ENCODE results near the gene OR2AK2.

Gene OR2AK2

GRCh38 chr1:247962911-247963588 lies 2.0 kb upstream of the OR2AK2 start:
- Histone ChIP-seq H3K4me1 (ENCODE audit: control insufficient read depth, insufficient read depth, low read length) (no peaks in the 10 kb centered on the region), H3K9ac (ENCODE audit: low read length) (no peak overlapping the region), H3K4me3 (ENCODE audit: low read length) (no peak overlapping the region), H3K27ac (ENCODE audit: low read depth, low read length) (no peak overlapping the region), H3K36me3 (ENCODE audit: control insufficient read depth, insufficient read depth, low read length) (no peaks in the 10 kb centered on the region), H3K27me3 (ENCODE audit: control insufficient read depth, insufficient read depth, low read length) (no peaks in the 10 kb centered on the region)

DNA sequence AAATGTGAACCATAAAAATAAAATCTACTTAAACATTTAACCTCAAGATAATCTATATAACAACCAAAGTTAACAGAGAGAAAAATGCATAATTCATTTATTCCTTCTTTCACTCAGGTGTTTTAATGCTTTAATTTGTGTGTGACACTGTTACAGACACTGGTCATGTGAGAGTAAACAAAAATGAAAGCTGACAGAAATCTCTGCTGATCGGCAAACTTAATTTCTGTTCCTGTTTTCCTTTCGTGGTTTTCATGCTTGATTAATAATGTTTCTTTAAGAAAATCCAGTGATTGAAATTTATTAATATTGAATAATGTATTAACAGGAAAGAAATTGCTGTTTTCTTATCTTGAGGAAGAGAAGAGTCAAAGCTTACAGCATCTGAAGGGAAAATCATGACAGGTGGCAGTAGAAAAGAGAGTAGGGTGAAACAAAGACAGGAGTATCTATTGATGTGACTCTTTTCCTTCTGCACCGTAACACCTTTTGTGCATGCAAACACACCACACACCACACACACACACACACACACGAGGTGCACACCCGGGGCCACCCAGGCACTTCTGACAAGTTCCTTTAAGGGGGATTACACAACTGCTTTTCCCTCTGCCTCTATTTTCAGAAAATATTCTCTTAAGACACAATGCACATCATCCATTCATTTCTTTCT lies 1.6 kb downstream of the OR2AK2 start:
- H3K4me3 ChIP-seq (ENCODE audit: low read length), result no peak overlapping the region
- H3K27me3 ChIP-seq (ENCODE audit: control insufficient read depth, insufficient read depth, low read length), result no peaks in the 10 kb centered on the region

GRCh38 chr1:247992986-247993385 lies 28.0 kb downstream of the OR2AK2 start:
- Histone ChIP-seq H3K4me3 (ENCODE audit: low read length) (no peak overlapping the region), H3K9ac (ENCODE audit: low read length) (no peak overlapping the region), H3K36me3 (ENCODE audit: control insufficient read depth, insufficient read depth, low read length) (no peaks in the 10 kb centered on the region), H3K4me1 (ENCODE audit: control insufficient read depth, insufficient read depth, low read length) (no peaks in the 10 kb centered on the region), H3K27ac (ENCODE audit: low read depth, low read length) (no peak overlapping the region), H3K27me3 (ENCODE audit: control insufficient read depth, insufficient read depth, low read length) (no peaks in the 10 kb centered on the region)

More for the DNA sequence above, 1.6 kb downstream of the OR2AK2 start:
- Histone ChIP-seq H3K36me3 (ENCODE audit: control insufficient read depth, insufficient read depth, low read length) (no peaks in the 10 kb centered on the region), H3K4me1 (ENCODE audit: control insufficient read depth, insufficient read depth, low read length) (no peaks in the 10 kb centered on the region), H3K9ac (ENCODE audit: low read length) (no peak overlapping the region), H3K27ac (ENCODE audit: low read depth, low read length) (no peak overlapping the region)

DNA sequence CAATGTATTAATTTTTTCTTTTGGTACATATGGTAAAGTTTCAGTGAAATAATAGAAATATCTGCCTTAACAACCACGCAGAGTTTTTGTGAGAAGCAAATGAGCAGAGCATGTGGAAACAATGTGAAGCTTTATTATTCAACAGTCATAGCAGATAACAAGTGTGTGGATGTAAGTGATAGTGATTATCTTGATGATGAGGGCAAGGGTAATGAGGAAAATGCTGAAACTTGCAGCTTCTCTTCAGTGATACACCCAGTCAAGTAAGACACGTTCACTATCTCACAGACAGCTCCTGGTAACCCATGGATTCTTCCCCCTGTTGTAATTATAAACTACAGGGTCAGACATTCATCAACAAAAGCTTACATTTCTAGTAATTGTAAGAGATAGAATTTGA lies 33.8 kb downstream of the OR2AK2 start:
- no peaks in the 10 kb centered on the region for H3K4me1 ChIP-seq (ENCODE audit: control insufficient read depth, insufficient read depth, low read length)
- no peaks in the 10 kb centered on the region for H3K36me3 ChIP-seq (ENCODE audit: control insufficient read depth, insufficient read depth, low read length)
- H3K27me3 ChIP-seq (ENCODE audit: control insufficient read depth, insufficient read depth, low read length), result no peaks in the 10 kb centered on the region
- H3K9ac ChIP-seq (ENCODE audit: low read length), result no peak overlapping the region
- no peak overlapping the region for H3K27ac ChIP-seq (ENCODE audit: low read depth, low read length)
- no peak overlapping the region for H3K4me3 ChIP-seq (ENCODE audit: low read length)

DNA sequence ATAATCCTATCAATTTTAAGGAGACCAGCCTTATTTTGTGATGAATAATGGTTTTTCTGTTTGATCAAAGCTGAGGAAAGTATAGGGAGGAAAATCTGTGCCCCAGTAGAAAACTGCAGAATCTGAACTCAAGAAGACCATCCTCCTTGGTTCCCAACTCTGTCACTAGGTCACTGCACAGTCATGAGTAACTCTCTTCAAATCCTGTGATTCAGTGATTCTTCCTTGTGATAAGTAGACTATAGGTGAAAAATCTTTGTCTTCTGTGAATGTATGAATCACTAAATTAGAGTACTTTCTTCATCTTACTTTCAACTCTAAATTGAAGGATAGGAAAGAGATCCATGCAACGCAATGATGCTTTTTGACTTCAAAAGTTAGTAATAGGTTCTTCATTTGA lies 35.1 kb downstream of the OR2AK2 start:
- no peaks in the 10 kb centered on the region for H3K27me3 ChIP-seq (ENCODE audit: control insufficient read depth, insufficient read depth, low read length)
- H3K9ac ChIP-seq (ENCODE audit: low read length), result no peak overlapping the region
- no peaks in the 10 kb centered on the region for H3K36me3 ChIP-seq (ENCODE audit: control insufficient read depth, insufficient read depth, low read length)
- no peaks in the 10 kb centered on the region for H3K4me1 ChIP-seq (ENCODE audit: control insufficient read depth, insufficient read depth, low read length)
- no peak overlapping the region for H3K4me3 ChIP-seq (ENCODE audit: low read length)
- H3K27ac ChIP-seq (ENCODE audit: low read depth, low read length), result no peak overlapping the region

GRCh38 chr1:248007778-248008177 lies 42.7 kb downstream of the OR2AK2 start:
- Histone ChIP-seq H3K36me3 (ENCODE audit: control insufficient read depth, insufficient read depth, low read length) (no peaks in the 10 kb centered on the region), H3K4me3 (ENCODE audit: low read length) (no peak overlapping the region), H3K27ac (ENCODE audit: low read depth, low read length) (no peak overlapping the region), H3K27me3 (ENCODE audit: control insufficient read depth, insufficient read depth, low read length) (no peaks in the 10 kb centered on the region), H3K9ac (ENCODE audit: low read length) (no peak overlapping the region), H3K4me1 (ENCODE audit: control insufficient read depth, insufficient read depth, low read length) (no peaks in the 10 kb centered on the region)

GRCh38 chr1:248009681-248010080 lies 44.6 kb downstream of the OR2AK2 start:
- H3K36me3 ChIP-seq (ENCODE audit: control insufficient read depth, insufficient read depth, low read length), result no peaks in the 10 kb centered on the region
- no peak overlapping the region for H3K4me3 ChIP-seq (ENCODE audit: low read length)
- H3K4me1 ChIP-seq (ENCODE audit: control insufficient read depth, insufficient read depth, low read length), result no peaks in the 10 kb centered on the region
- H3K9ac ChIP-seq (ENCODE audit: low read length), result no peak overlapping the region
- H3K27ac ChIP-seq (ENCODE audit: low read depth, low read length), result no peak overlapping the region
- no peaks in the 10 kb centered on the region for H3K27me3 ChIP-seq (ENCODE audit: control insufficient read depth, insufficient read depth, low read length)

DNA sequence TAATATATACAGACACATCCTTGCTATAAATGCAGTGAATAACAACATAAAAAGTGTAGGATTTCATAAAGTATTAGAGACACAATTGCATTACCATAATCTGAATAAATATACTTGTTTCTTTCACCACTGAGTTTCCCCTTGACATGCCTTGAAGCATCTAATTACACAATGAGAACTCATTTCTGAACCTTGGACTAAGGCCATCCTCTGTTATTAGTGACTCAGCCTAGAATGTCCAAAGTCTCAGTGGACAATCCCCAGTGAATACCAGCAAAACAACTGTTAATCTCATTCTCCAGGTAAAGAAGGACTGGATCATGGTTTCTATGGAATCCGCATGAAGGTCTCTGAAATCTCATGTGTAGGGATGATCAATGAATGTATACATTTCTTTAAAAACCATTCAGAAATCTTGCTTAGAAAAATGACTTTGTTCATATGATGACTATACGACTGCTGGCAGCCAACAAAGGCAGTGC lies 48.2 kb downstream of the OR2AK2 start, which contains the start of gene OR2L5:
Gene OR2L5 (plus strand): TSS at position 432 of the 482 bp plus-strand sequence. CDS start 8,288 bp downstream, outside the sequence.
- Histone ChIP-seq H3K27ac (ENCODE audit: low read depth, low read length) (no peak within 1 kb of the TSS), H3K4me3 (ENCODE audit: low read length) (no peak within 1 kb of the TSS), H3K27me3 (ENCODE audit: control insufficient read depth, insufficient read depth, low read length) (no peaks in the 10 kb centered on the region), H3K9ac (ENCODE audit: low read length) (no peak within 1 kb of the TSS), H3K36me3 (ENCODE audit: control insufficient read depth, insufficient read depth, low read length) (no peaks in the 10 kb centered on the region), H3K4me1 (ENCODE audit: control insufficient read depth, insufficient read depth, low read length) (no peaks in the 10 kb centered on the region)

DNA sequence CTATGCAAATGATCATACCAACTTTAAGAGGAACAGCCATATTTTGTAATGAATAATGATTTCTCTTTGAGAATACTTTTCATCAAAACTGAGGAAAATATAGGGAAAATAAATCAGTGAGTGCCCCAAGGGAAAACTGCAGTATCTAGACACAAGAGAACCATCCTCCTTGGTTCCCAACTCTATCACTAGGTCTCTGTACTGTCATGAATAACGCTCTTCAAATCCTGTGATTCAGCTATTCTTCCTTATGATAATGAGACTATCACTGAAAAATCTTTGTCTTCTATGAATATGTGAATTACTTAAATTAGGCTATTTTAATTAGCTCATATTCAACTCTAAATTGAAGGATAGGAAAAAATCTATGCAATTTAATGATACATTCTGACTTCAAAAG lies 50.8 kb downstream of the OR2AK2 start:
- no peaks in the 10 kb centered on the region for H3K4me1 ChIP-seq (ENCODE audit: control insufficient read depth, insufficient read depth, low read length)
- H3K36me3 ChIP-seq (ENCODE audit: control insufficient read depth, insufficient read depth, low read length), result no peaks in the 10 kb centered on the region
- no peak overlapping the region for H3K4me3 ChIP-seq (ENCODE audit: low read length)
- H3K9ac ChIP-seq (ENCODE audit: low read length), result no peak overlapping the region
- no peak overlapping the region for H3K27ac ChIP-seq (ENCODE audit: low read depth, low read length)
- no peaks in the 10 kb centered on the region for H3K27me3 ChIP-seq (ENCODE audit: control insufficient read depth, insufficient read depth, low read length)

Data from rectal smooth muscle tissue (tissue), 1 donor.